HG03432 (cell line): ENCODE measurements around the gene TMEM198.

Experiments used
- ATAC-seq: cut with Tn5 transposase; IDR thresholded peaks from one replicate; pipeline ENCODE4 v1.9.1; 2021; ENCODE audit warnings: mild to moderate bottlenecking, moderate library complexity; ENCODE audit not compliant: unreplicated experiment

Gene TMEM198

GRCh38 chr2:219524817-219525216 is 19.0 kb upstream of the TMEM198 start:
- ATAC-seq = no peak

- no peak for ATAC-seq
Observed at GRCh38 chr2:219525533-219526232, 18.1 kb upstream of the TMEM198 start.

GRCh38 chr2:219526320-219527075 is 17.3 kb upstream of the TMEM198 start:
- no peak for ATAC-seq

GRCh38 chr2:219527076-219527394 is 16.8 kb upstream of the TMEM198 start:
- no peak for ATAC-seq

- no peak for ATAC-seq
Observed at GRCh38 chr2:219527472-219527871, 16.4 kb upstream of the TMEM198 start.

GRCh38 chr2:219530048-219530963 is 13.5 kb upstream of the TMEM198 start:
- peak; percentile 91 for ATAC-seq

DNA sequence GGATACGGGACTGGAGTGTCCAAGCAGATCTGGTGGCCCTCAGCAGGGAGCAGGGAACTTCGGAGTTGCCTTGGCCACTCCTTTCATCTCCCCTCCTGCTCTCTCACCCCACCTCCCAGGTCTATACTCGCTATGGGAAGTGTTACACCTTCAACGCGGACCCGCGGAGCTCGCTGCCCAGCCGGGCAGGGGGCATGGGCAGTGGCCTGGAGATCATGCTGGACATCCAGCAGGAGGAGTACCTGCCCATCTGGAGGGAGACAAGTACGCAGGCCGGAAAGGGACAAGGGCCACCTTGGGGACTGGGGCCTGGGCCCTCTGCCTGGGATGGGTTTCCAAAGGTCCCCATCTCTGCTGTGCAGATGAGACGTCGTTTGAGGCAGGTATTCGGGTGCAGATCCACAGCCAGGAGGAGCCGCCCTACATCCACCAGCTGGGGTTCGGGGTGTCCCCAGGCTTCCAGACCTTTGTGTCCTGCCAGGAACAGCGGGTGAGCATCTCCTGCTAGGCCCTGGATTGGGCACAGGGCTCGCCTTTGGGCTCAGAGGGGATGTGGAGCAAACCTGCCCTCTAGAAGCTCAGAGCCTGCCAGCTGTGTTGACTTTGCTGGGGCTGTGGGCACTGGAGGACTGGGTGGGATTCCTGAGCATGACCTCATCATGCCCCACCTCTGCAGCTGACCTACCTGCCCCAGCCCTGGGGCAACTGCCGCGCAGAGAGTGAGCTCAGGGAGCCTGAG is 12.0 kb upstream of the TMEM198 start:
- ATAC-seq = no peak

DNA sequence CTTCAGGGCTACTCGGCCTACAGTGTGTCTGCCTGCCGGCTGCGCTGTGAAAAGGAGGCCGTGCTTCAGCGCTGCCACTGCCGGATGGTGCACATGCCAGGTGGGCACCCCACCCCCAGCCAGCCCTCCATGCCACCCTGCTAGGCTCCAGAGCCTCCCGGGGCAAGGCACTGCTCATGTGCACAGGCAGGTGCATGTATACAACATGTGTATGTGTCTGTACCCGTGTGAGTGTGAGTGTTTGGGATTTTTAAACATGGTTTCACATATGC is 11.5 kb upstream of the TMEM198 start:
- no peak for ATAC-seq

- no peak for ATAC-seq
Observed at GRCh38 chr2:219533930-219534661, 9.7 kb upstream of the TMEM198 start.

GRCh38 chr2:219536425-219536824 is 7.4 kb upstream of the TMEM198 start:
- no peak for ATAC-seq

GRCh38 chr2:219536967-219537366 is 6.9 kb upstream of the TMEM198 start:
- ATAC-seq = no peak

DNA sequence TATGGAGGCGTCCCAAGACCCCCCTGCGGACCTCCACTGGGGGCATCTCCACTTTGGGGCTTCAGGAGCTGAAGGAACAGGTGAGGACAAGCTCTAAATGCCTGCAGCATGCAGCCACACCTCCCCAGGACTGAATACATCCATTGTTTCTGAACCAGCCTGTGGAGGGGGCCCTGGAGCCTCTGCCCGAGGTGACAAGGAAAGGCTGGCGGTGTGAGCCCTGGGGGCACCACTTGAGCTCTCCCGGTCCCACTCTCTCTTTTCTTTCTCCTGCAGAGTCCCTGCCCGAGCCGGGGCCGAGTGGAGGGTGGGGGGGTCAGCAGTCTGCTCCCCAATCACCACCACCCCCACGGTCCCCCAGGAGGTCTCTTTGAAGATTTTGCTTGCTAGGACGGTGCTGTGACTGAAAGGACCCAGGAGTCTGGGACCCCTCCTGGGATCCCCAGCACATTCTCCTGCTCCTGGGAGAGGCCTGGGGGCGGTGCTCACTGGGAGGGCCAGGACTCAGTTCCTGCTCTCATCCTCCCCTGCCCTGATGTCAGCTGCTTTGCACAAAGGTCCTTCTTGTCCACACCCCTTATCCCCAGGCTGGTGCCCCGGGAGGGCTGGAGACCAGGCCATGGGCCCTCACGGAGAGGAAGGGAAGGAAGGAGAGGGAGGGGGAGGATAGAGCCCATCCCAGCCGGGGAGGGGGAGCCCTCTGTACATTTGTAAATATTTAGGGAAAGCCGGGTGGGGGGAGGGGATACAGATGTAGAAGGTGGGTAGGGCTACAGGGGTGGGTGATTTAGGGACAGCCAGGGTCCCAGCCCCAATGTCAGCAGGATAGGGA is 6.0 kb upstream of the TMEM198 start:
- no peak for ATAC-seq

DNA sequence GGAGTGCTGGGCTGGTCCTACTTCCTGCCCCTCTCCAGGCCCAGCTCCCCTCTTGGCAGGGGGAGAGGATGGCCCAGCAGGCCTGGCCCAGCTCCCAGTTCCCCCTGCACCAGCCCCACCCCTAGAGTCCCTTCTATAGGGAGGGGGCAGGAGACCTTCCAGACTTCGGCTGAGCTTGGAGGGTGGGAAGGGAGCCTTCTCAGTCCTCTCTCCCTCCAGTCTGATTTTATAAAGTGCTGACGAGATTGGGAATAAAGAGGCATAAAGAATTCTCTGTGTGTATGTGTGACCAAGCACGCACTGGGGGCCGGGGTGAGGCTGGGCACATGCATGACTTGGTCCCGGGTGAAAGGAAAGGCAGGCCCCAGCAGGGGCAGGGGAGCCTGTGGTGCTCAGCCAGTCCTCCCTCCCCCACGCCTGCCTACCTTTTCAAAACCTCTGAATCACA is 5.3 kb upstream of the TMEM198 start:
- no peak for ATAC-seq

- ATAC-seq = no peak
Observed at GRCh38 chr2:219538956-219539788, 4.7 kb upstream of the TMEM198 start.

DNA sequence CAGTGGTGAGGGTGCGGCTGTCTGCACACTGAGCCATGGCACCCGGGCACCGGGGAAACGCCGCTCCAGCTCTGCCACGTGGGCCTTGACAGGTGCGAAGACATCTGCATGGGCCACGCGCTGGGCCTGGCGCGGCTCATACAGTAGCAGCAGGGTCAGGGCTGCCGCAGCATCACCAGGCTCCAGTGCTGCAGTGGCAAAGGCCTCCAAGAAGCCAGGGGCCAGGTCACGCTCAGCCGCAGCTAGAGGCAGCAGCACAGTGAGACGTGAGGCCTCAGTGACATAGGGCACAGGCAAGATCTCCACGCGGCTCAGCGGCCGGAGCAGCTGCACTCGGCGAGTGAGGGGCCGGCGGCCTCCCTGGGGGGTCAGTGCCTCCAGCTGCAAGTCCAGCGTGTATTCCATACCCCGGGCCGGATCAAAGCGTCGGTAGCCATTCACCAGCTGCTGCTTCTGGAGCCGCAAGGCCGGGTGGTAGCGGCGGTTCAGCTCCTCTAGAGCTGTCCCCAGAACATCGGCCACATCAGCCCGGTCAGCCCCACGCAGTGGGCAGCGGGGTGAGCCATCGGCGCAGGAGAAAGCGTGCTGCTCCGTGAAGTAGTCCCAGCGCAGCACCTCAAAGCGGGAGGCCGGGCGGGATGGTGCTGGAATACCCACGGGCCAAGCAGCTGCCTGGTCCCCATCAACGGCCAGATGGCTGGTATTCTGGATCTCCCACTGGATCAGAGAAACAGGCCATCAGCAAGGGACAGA is 3.7 kb upstream of the TMEM198 start:
- ATAC-seq = no peak

DNA sequence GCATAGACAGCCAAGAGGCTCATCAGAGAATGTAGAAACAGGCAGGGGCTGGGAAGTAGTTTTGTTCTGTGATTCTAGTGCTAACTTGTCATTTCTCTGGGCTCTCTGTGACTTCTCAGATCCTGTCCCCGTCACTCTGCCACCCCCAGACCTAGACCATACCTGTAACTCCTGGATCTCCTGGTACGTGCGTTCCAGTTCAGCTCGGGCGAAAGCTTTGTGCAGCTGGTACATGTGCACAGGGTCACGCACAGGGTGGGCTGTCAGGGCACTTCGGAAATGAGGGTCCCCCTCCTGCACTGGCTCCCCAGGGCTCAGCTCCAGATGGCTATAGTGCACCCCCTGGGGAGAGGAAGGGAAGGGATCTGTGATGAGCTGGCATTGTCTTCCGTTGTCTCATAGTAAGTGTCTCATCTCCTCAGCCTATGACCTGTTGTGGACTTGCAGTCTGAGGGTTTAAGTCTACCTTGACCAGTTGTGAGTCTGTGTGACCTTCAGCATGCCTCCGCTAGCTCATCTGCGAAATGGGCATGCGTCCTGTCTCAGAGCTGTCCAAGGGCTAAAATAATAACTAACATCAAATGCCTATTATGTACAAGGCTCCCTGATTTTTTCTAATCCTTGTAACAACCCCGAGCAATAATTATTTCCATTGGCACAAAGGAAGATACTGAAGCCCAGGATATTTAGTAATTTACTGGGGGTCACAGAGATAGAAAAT is 2.9 kb upstream of the TMEM198 start:
- no peak for ATAC-seq

DNA sequence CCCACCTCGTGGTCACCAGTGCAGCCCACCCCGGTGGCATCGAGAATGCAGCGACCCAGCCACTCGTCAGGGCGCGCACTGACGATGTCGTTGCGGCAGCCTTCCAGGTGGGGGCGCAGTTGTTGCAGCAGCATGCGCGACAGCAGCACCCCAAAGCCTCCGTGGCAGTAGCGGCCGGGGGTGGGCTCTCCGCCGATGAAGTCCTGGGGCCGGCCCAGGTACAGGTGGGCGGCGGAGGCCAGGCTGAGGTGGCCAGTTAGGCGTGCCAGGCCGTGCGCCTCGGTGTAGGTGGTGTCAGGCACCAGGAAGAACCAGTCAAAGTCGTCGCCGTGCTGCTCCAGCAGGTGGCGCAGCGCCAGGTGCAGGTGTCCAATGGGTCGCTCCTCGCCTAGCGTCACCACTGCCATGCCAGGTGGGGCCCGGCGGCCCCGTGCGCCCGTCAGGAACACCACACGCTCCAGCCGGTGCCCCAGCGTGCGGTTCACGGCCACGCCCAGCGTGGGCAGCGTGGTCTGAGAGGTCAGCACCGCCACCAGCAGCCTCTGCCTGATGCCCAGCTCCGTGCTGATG is 2.1 kb upstream of the TMEM198 start:
- ATAC-seq = peak; percentile 54
